ENCODE measurements around the gene PGBD5.

The PGBD5 gene

DNA sequence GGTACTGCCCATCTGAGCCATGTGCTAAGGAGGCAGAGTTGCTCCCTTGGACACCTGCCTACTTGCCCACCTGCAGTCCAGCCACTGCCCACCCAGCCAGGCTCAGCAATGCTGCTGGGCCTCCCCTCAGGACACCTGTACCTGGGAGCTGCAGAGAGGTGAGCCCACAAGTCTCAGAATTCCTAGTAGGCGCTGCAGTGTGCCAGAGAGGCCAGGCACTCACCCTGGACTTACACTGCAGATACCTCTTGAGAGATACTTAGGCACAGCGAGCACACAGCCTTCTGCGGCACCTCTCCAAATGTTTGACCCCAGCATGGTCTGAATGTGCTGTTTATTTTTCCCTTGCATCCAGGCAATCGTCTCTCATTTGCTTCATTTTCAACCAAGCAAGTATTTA, 71.0 kb downstream of the PGBD5 start:
- Histone ChIP-seq H3K27ac (ENCODE audit: insufficient read depth, low read length, poor library complexity, severe bottlenecking) (no peak overlapping the region), H3K4me3 (ENCODE audit: insufficient read depth, low read depth, low read length, poor library complexity, severe bottlenecking) (no peak overlapping the region), H3K27me3 (replicated peaks; ENCODE audit: control insufficient read depth, insufficient read depth, low read length, poor library complexity, severe bottlenecking) (no peaks in the 10 kb centered on the region), H3K9me3 (ENCODE audit: control insufficient read depth, low read length) (no peaks in the 10 kb centered on the region), H3K4me1 (ENCODE audit: control insufficient read depth, insufficient read depth, low read length, poor library complexity, severe bottlenecking) (no peaks in the 10 kb centered on the region), H3K36me3 (ENCODE audit: control insufficient read depth, insufficient read depth, low read length) (no peaks in the 10 kb centered on the region)
- no peak for DNase-seq

DNA sequence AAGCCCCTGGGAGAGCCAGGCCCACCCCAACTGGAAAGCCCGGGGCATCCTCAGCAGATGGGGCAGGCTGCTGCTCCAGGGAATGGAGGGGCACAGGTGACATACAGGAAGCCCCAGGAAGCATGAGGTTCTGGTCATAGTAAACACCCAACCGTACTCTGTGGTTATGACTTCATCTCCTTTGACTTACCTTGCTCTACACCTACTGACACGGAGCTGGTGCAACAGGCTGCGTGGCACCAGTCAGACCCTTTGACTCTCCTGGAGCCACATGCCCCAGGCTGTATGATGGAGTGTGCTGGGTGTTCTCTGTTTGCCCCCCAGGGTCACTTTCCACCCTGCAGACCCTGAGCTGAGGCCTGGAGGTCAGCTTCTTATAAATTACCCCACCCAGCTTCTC, 72.1 kb downstream of the PGBD5 start:
- DNase-seq = no peak
- H3K36me3 ChIP-seq (ENCODE audit: control insufficient read depth, insufficient read depth, low read length) = no peaks in the 10 kb centered on the region
- no peaks in the 10 kb centered on the region for H3K27me3 ChIP-seq (replicated peaks; ENCODE audit: control insufficient read depth, insufficient read depth, low read length, poor library complexity, severe bottlenecking)
- no peak overlapping the region for H3K27ac ChIP-seq (ENCODE audit: insufficient read depth, low read length, poor library complexity, severe bottlenecking)
- H3K4me3 ChIP-seq (ENCODE audit: insufficient read depth, low read depth, low read length, poor library complexity, severe bottlenecking) = no peak overlapping the region
- no peaks in the 10 kb centered on the region for H3K4me1 ChIP-seq (ENCODE audit: control insufficient read depth, insufficient read depth, low read length, poor library complexity, severe bottlenecking)
- H3K9me3 ChIP-seq (ENCODE audit: control insufficient read depth, low read length) = no peaks in the 10 kb centered on the region

DNA sequence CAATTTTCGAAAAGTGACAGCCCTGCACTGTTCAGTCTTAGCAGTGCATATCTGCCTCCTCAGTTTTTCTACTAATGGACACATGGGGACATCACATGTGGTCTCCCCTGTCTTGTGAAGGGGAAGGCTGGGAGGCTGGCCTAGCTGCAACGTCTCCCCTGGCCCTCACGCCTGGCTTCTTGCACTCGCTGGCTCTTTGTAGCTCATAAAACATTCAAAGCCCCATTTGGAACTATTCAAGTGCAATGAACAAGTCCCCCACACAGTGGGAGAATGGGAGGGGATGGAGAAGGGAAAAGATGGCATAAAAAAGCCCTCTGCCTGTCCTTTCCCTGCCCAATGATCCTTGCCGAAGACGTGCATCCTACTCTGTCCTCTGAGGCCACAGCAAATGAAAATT, 73.6 kb downstream of the PGBD5 start:
- H3K36me3 ChIP-seq (ENCODE audit: control insufficient read depth, insufficient read depth, low read length) = no peaks in the 10 kb centered on the region
- no peak overlapping the region for H3K4me3 ChIP-seq (ENCODE audit: insufficient read depth, low read depth, low read length, poor library complexity, severe bottlenecking)
- no peaks in the 10 kb centered on the region for H3K4me1 ChIP-seq (ENCODE audit: control insufficient read depth, insufficient read depth, low read length, poor library complexity, severe bottlenecking)
- H3K27ac ChIP-seq (ENCODE audit: insufficient read depth, low read length, poor library complexity, severe bottlenecking) = no peak overlapping the region
- no peaks in the 10 kb centered on the region for H3K9me3 ChIP-seq (ENCODE audit: control insufficient read depth, low read length)
- DNase-seq = no peak
- H3K27me3 ChIP-seq (replicated peaks; ENCODE audit: control insufficient read depth, insufficient read depth, low read length, poor library complexity, severe bottlenecking) = no peaks in the 10 kb centered on the region

DNA sequence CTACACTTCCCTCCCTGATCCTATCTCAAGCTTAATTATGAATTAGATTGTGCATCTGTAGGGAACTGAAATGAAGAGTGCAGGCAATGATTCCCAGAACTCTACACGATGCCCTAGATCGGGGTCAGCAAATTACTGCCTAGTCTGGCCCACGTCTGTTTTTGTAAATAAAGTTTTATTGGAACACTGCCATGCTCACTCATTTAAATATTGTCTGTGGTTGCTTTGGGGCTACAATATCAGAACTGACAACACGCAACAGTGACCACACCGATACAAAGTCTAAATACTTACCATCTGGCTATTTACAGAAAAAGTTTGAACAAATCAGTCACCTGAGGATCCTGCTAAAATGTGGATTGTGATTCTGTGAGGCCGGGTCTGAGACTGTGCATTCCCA, 74.1 kb downstream of the PGBD5 start:
- no peaks in the 10 kb centered on the region for H3K9me3 ChIP-seq (ENCODE audit: control insufficient read depth, low read length)
- no peaks in the 10 kb centered on the region for H3K4me1 ChIP-seq (ENCODE audit: control insufficient read depth, insufficient read depth, low read length, poor library complexity, severe bottlenecking)
- no peak overlapping the region for H3K27ac ChIP-seq (ENCODE audit: insufficient read depth, low read length, poor library complexity, severe bottlenecking)
- no peaks in the 10 kb centered on the region for H3K36me3 ChIP-seq (ENCODE audit: control insufficient read depth, insufficient read depth, low read length)
- DNase-seq = no peak
- H3K27me3 ChIP-seq (replicated peaks; ENCODE audit: control insufficient read depth, insufficient read depth, low read length, poor library complexity, severe bottlenecking) = no peaks in the 10 kb centered on the region
- H3K4me3 ChIP-seq (ENCODE audit: insufficient read depth, low read depth, low read length, poor library complexity, severe bottlenecking) = no peak overlapping the region

DNA sequence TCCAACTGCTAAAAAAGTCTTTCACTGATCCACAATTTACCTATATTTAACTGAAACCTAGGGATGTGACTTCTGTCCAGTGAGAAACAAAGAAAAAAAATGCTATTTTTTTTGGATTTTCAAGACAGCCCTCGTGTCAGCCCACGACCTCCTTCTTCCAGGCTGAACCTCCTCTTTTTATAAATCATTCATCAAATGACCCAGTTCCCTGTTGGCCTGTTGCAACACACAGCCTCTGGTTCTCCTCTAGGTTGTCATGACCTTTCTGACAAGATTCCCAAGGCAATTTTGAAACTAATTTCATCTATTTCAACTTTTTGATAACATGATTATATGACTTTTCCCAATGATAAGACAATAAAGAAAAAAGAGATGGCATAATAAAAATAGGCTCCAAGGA, 74.6 kb downstream of the PGBD5 start:
- Histone ChIP-seq H3K9me3 (ENCODE audit: control insufficient read depth, low read length) (no peaks in the 10 kb centered on the region), H3K4me3 (ENCODE audit: insufficient read depth, low read depth, low read length, poor library complexity, severe bottlenecking) (no peak overlapping the region), H3K36me3 (ENCODE audit: control insufficient read depth, insufficient read depth, low read length) (no peaks in the 10 kb centered on the region), H3K4me1 (ENCODE audit: control insufficient read depth, insufficient read depth, low read length, poor library complexity, severe bottlenecking) (no peaks in the 10 kb centered on the region), H3K27me3 (replicated peaks; ENCODE audit: control insufficient read depth, insufficient read depth, low read length, poor library complexity, severe bottlenecking) (no peaks in the 10 kb centered on the region), H3K27ac (ENCODE audit: insufficient read depth, low read length, poor library complexity, severe bottlenecking) (no peak overlapping the region)
- no peak for DNase-seq

DNA sequence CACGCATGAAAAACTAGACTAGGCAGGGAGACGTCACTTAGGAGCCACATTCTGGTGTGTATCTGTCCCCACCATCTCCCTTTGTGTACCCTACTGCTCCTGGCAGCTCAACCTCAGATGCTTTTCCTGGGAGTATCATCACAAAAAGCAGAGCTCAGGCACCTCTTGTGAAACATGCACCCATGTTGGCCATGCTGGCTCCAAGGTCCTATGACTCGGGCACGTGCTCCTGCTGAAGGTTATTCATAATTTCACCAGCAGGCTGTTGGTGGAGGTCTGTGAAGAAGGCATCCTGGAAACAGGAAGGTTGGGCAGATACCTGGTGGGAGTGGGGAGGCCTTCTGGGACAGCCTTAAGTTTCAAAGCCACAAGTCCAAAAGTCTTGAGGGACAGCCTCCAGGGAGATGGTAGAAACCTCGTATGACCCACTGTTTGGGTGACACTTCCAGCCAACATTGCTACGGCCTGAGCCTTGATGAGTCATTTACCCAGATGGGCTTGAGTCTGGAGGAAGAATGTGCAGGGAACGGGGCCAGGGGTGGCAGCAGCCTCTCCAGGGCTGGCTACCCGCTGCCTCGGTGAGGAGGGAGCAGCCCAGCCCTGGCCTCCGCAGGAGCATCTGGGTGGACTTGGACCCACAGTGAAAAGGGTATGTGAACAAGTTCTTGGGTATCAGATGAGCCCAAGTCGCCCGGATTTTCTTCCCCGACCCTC, 75.8 kb downstream of the PGBD5 start:
- Histone ChIP-seq H3K36me3 (ENCODE audit: control insufficient read depth, insufficient read depth, low read length) (no peaks in the 10 kb centered on the region), H3K9me3 (ENCODE audit: control insufficient read depth, low read length) (no peaks in the 10 kb centered on the region), H3K27me3 (replicated peaks; ENCODE audit: control insufficient read depth, insufficient read depth, low read length, poor library complexity, severe bottlenecking) (no peaks in the 10 kb centered on the region), H3K27ac (ENCODE audit: insufficient read depth, low read length, poor library complexity, severe bottlenecking) (no peak overlapping the region), H3K4me3 (ENCODE audit: insufficient read depth, low read depth, low read length, poor library complexity, severe bottlenecking) (no peak overlapping the region), H3K4me1 (ENCODE audit: control insufficient read depth, insufficient read depth, low read length, poor library complexity, severe bottlenecking) (no peaks in the 10 kb centered on the region)
- no peak for DNase-seq

DNA sequence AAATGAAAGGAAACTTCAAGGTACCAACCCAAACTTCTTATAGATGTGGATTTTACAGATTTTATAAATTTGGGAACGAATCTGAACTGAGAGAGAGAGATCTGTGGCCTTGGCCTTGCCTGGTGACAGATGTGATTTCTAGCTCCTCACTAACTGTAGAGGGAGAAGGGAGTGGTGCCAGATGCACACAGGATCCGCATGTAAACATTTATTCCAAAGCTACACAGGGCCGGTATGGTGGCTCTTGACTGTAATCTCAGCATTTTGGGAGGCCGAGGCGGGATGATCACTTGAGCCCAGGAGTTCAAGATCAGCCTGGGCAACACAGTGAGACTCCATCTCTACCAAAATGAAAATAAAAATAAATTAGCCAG, 77.1 kb downstream of the PGBD5 start:
- no peak for DNase-seq
- Histone ChIP-seq H3K27me3 (replicated peaks; ENCODE audit: control insufficient read depth, insufficient read depth, low read length, poor library complexity, severe bottlenecking) (no peaks in the 10 kb centered on the region), H3K36me3 (ENCODE audit: control insufficient read depth, insufficient read depth, low read length) (no peaks in the 10 kb centered on the region), H3K4me1 (ENCODE audit: control insufficient read depth, insufficient read depth, low read length, poor library complexity, severe bottlenecking) (no peaks in the 10 kb centered on the region), H3K4me3 (ENCODE audit: insufficient read depth, low read depth, low read length, poor library complexity, severe bottlenecking) (no peak overlapping the region), H3K27ac (ENCODE audit: insufficient read depth, low read length, poor library complexity, severe bottlenecking) (no peak overlapping the region), H3K9me3 (ENCODE audit: control insufficient read depth, low read length) (no peaks in the 10 kb centered on the region)

DNA sequence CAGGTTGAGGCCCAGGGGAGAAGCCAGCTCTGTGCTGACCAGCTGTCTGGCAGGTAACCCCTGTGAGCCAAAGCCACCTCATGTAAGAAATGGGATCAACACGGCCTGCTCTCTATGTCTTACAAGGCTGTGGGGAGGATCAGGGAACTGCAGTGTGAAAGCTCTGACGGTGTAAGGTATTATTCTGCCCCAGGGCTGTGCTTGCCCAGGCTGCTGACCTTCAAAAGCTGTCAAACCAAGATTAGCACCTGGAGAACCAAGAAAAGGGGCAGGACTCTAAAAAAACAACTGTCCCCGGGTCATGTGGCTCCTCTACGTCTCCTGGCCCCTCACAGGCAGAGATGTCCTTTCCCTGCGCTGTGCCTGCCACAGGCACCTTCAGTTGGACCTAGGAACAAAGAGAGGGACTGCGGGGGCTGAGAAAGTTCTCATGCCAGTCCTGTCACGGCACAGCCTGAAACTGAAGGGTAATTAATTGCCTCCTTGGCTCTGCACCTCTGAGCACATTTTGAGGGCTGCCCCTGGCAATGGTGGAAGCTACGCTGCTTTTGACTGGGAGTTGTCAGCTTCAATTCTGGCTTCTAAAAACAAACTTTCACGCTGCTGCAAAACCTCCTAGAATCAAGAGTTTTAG, 77.6 kb downstream of the PGBD5 start:
- Histone ChIP-seq H3K36me3 (ENCODE audit: control insufficient read depth, insufficient read depth, low read length) (no peaks in the 10 kb centered on the region), H3K27me3 (replicated peaks; ENCODE audit: control insufficient read depth, insufficient read depth, low read length, poor library complexity, severe bottlenecking) (no peaks in the 10 kb centered on the region), H3K4me1 (ENCODE audit: control insufficient read depth, insufficient read depth, low read length, poor library complexity, severe bottlenecking) (no peaks in the 10 kb centered on the region), H3K9me3 (ENCODE audit: control insufficient read depth, low read length) (no peaks in the 10 kb centered on the region), H3K4me3 (ENCODE audit: insufficient read depth, low read depth, low read length, poor library complexity, severe bottlenecking) (no peak overlapping the region), H3K27ac (ENCODE audit: insufficient read depth, low read length, poor library complexity, severe bottlenecking) (no peak overlapping the region)
- no peak for DNase-seq

DNA sequence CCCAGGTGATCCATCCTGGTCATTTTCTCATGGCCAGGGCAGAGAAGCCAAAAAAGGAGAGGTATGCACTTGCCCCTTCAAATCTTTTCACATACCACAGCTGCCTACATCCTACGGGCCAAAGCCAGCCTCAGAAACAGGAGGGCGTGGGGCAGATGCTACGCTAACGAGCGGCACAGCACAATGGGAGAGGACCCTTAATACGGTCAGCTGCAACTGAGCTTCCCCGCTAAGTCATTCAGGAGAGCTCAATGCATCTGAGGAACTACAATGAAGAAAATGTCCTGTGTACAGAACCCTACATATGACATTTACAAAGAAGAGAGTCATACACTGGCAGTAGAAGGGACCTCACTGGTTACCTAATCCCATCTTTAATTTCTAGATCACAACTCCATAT, 78.2 kb downstream of the PGBD5 start:
- DNase-seq = no peak
- no peaks in the 10 kb centered on the region for H3K4me1 ChIP-seq (ENCODE audit: control insufficient read depth, insufficient read depth, low read length, poor library complexity, severe bottlenecking)
- H3K9me3 ChIP-seq (ENCODE audit: control insufficient read depth, low read length) = no peaks in the 10 kb centered on the region
- no peak overlapping the region for H3K27ac ChIP-seq (ENCODE audit: insufficient read depth, low read length, poor library complexity, severe bottlenecking)
- H3K4me3 ChIP-seq (ENCODE audit: insufficient read depth, low read depth, low read length, poor library complexity, severe bottlenecking) = no peak overlapping the region
- no peaks in the 10 kb centered on the region for H3K36me3 ChIP-seq (ENCODE audit: control insufficient read depth, insufficient read depth, low read length)
- H3K27me3 ChIP-seq (replicated peaks; ENCODE audit: control insufficient read depth, insufficient read depth, low read length, poor library complexity, severe bottlenecking) = no peaks in the 10 kb centered on the region

DNA sequence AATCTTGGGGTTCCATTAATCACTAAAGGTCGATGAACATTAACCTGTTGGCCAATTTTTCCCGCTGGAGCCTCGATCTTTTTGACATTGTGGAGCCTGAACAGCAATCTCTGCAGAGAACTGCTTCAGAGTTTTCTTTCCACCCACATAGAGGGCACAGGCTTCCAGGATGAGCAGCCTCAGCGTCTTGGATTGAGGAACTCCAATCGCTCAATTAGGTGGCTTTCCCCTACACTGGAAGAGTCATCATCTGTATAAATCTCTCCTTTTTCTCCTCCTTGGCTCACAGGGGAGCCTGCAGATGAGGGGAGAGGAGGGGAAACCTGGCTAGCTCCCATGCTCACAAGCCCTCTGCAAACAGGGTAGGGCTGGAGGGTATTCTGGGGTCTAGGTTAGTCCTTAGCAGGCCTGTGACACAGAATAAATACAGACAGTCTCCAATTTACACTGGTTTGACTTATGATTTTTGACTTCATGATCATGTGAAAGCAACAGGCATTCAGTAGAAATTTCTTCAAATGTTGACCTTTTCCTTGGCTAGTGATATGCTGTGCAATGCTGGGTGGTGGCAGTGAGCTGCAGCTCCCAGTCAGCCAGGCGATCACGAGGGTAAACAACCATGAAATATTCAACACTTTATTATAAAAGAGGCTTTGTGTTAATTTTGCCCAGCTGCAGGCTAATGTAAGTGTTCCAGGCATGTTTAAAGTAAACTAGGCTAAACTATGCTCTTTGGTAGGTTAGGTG, 80.8 kb downstream of the PGBD5 start:
- no peak for DNase-seq
- Histone ChIP-seq H3K27ac (ENCODE audit: insufficient read depth, low read length, poor library complexity, severe bottlenecking) (no peak overlapping the region), H3K4me3 (ENCODE audit: insufficient read depth, low read depth, low read length, poor library complexity, severe bottlenecking) (no peak overlapping the region), H3K36me3 (ENCODE audit: control insufficient read depth, insufficient read depth, low read length) (no peaks in the 10 kb centered on the region), H3K27me3 (replicated peaks; ENCODE audit: control insufficient read depth, insufficient read depth, low read length, poor library complexity, severe bottlenecking) (no peaks in the 10 kb centered on the region), H3K4me1 (ENCODE audit: control insufficient read depth, insufficient read depth, low read length, poor library complexity, severe bottlenecking) (no peaks in the 10 kb centered on the region), H3K9me3 (ENCODE audit: control insufficient read depth, low read length) (no peaks in the 10 kb centered on the region)

Measured in effector memory CD4-positive, alpha-beta T cell (primary cell).